IgD-negative memory B cell (primary cell): ENCODE data around the gene PRKCA. TPM values are rescaled to one million over a fixed set of nuclear protein-coding genes. Genes with fewer than 3 reads are reported as not detected.
"Not testable (repeated sequence)": the region's sequence is repeated elsewhere in the genome, so short reads cannot be mapped to it uniquely, and the experiment has no call there.

ENCODE experiments used
- H3K27ac Mint-ChIP-seq, 3 donors: one replicate each; pipeline ENCODE4 v1.8.0; 2020 to 2022; ENCODE audit warnings: mild to moderate bottlenecking in 3 of 3, mixed read lengths in 3 of 3, moderate library complexity in 1 of 3
- H3K27me3 Mint-ChIP-seq: one replicate; pipeline ENCODE4 v1.8.0; 2021; ENCODE audit warnings: mixed read lengths
- H3K36me3 Mint-ChIP-seq: one replicate; pipeline ENCODE4 v1.8.0; 2020; ENCODE audit warnings: mild to moderate bottlenecking, mixed read lengths
- H3K4me1 Mint-ChIP-seq, 3 donors: one replicate each; pipeline ENCODE4 v1.8.0; 2020 to 2022; ENCODE audit warnings: mixed read lengths in 3 of 3, mild to moderate bottlenecking in 1 of 3
- H3K4me3 Mint-ChIP-seq, 4 donors: one replicate each; pipeline ENCODE4 v1.8.0; 2020 to 2022; ENCODE audit warnings: mild to moderate bottlenecking in 4 of 4, mixed read lengths in 4 of 4, moderate library complexity in 3 of 4
- H3K9me3 Mint-ChIP-seq, 3 donors: one replicate each; pipeline ENCODE4 v1.8.0; 2020 to 2021; ENCODE audit warnings: mixed read lengths in 3 of 3, mild to moderate bottlenecking in 1 of 3
- polyA plus RNA-seq: library from polyadenylated mRNA; unstranded; fragments of 300-500 nt; fragmentation: Illumina TruSeq; gene quantifications from one replicate; pipeline ENCODE4 v1.2.3, GENCODE V29; 2021

The PRKCA gene
- polyA plus RNA-seq, 1 donor from 2014 or later, result 0.14 TPM

DNA sequence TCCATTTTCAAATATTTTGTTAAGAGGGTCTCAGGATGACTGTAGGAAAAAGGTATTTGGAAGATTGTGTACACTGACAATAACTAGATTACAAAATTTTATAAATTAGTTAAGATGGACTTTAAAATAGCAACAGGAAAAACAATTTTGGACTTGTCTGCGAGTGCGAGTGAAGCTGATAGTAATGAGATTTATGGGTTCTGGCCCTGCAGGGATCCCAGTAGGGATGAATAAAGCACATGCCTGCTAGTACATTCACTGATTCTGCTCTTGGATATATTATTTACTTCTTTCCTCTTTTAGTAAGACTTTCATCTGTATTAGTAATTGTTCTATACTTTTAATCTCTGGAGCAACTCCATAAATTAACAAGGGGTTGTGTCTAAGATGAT is 28.2 kb downstream of the PRKCA start:
- no peak overlapping the region for H3K27ac Mint-ChIP-seq
- H3K4me1 Mint-ChIP-seq, result peaks cover 0 to 3% (median 0%) of the 10 kb centered on the region in 3 donors
- H3K36me3 Mint-ChIP-seq, result no peaks in the 10 kb centered on the region
- H3K4me3 Mint-ChIP-seq, result no peak overlapping the region
- peaks cover 1% of the 10 kb centered on the region for H3K27me3 Mint-ChIP-seq
- H3K9me3 Mint-ChIP-seq, result peaks cover 0 to 3% (median 0%) of the 10 kb centered on the region in 3 donors

- H3K4me1 Mint-ChIP-seq, result peaks cover 0 to 3% (median 0%) of the 10 kb centered on the region in 3 donors
- peaks cover 0 to 3% (median 0%) of the 10 kb centered on the region in 3 donors for H3K9me3 Mint-ChIP-seq
- no peak overlapping the region for H3K4me3 Mint-ChIP-seq
- no peak overlapping the region for H3K27ac Mint-ChIP-seq
- peaks cover 1% of the 10 kb centered on the region for H3K27me3 Mint-ChIP-seq
- no peaks in the 10 kb centered on the region for H3K36me3 Mint-ChIP-seq
Observed at GRCh38 chr17:66331038-66331816, 28.8 kb downstream of the PRKCA start.

- H3K27ac Mint-ChIP-seq, result no peak overlapping the region
- H3K36me3 Mint-ChIP-seq, result no peaks in the 10 kb centered on the region
- no peaks in the 10 kb centered on the region for H3K4me1 Mint-ChIP-seq
- peaks cover 5% of the 10 kb centered on the region for H3K27me3 Mint-ChIP-seq
- no peaks in the 10 kb centered on the region for H3K9me3 Mint-ChIP-seq
- H3K4me3 Mint-ChIP-seq, result no peak overlapping the region
Observed at GRCh38 chr17:66335797-66336196, 33.4 kb downstream of the PRKCA start.

- H3K27ac Mint-ChIP-seq, result peak overlapping the region in 1 of 3 donors; percentile 23
- no peaks in the 10 kb centered on the region for H3K9me3 Mint-ChIP-seq
- no peaks in the 10 kb centered on the region for H3K36me3 Mint-ChIP-seq
- H3K4me3 Mint-ChIP-seq, result no peak overlapping the region
- peaks cover 6% of the 10 kb centered on the region for H3K27me3 Mint-ChIP-seq
- no peaks in the 10 kb centered on the region for H3K4me1 Mint-ChIP-seq
Observed at GRCh38 chr17:66337268-66337667, 34.9 kb downstream of the PRKCA start.

- no peaks in the 10 kb centered on the region for H3K4me1 Mint-ChIP-seq
- peaks cover 7% of the 10 kb centered on the region for H3K27me3 Mint-ChIP-seq
- no peaks in the 10 kb centered on the region for H3K9me3 Mint-ChIP-seq
- no peaks in the 10 kb centered on the region for H3K36me3 Mint-ChIP-seq
- no peak overlapping the region for H3K27ac Mint-ChIP-seq
- H3K4me3 Mint-ChIP-seq, result no peak overlapping the region
Observed at GRCh38 chr17:66337866-66338485, 35.6 kb downstream of the PRKCA start.

DNA sequence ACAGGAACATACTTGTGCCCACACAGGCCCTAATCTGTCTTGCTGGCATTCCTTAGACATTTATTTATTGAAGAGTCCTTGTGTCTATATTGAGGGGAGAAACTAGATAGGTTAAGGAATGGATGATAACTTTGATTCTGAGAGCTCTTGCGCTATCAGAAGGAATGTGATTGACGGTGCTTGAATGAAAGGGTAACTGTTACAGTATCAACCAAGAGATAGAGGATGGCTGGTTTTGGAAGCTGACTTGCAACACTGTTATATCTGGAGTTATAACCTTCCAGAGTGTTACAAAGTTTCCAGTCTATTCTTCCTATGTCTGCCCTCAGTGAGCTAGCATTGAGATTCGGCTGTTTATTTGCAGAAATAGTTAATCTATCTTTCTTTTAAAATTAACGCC is 36.5 kb downstream of the PRKCA start:
- Mint-ChIP-seq H3K4me3 (no peak overlapping the region), H3K27me3 (peaks cover 7% of the 10 kb centered on the region), H3K9me3 (no peaks in the 10 kb centered on the region), H3K36me3 (no peaks in the 10 kb centered on the region), H3K27ac (no peak overlapping the region), H3K4me1 (no peaks in the 10 kb centered on the region)

- Mint-ChIP-seq H3K4me1 (no peaks in the 10 kb centered on the region), H3K27me3 (peaks cover 7% of the 10 kb centered on the region), H3K9me3 (no peaks in the 10 kb centered on the region), H3K27ac (no peak overlapping the region), H3K4me3 (no peak overlapping the region), H3K36me3 (no peaks in the 10 kb centered on the region)
Observed at GRCh38 chr17:66339561-66339960, 37.1 kb downstream of the PRKCA start.

DNA sequence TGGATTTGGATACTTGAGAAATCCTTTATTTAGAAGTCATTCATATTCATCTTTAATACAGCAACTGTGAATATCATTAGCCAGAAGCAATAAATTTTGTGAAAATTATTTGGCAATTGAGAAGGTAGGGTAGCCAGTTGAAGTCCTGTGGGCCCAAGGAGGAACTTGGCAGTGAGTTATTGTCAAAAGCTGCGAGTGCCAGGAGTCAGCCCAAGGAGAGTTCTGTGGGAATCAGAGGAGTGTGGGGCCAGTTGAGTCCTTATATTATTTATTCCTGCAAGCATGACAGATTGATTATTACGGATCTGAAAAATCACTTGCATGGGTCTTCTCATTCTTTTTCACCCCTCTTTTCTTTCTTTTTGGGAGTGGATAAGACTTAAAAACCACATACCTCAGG is 38.3 kb downstream of the PRKCA start:
- Mint-ChIP-seq H3K4me1 (no peaks in the 10 kb centered on the region), H3K36me3 (no peaks in the 10 kb centered on the region), H3K9me3 (no peaks in the 10 kb centered on the region), H3K27me3 (peaks cover 7% of the 10 kb centered on the region), H3K27ac (no peak overlapping the region), H3K4me3 (no peak overlapping the region)

DNA sequence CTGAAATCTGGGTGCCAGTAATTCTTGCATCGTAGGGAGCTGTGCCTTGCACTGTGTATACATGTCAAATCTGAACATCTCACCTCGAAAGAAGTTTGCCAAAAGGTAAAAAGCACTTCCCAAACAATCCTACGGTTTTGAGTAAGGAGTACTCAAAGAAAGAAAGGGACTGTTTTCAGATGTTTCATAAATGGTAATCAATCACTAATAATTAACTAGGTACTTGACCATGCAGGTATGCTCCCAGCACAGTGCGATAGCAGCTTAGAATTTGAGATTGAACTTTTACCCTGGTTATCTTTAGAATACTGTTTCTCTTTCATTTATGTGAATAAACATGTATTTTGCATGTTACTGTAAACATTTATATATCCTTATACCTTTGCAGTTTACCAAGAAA is 39.0 kb downstream of the PRKCA start:
- no peak overlapping the region for H3K4me3 Mint-ChIP-seq

GRCh38 chr17:66342263-66342662 is 39.9 kb downstream of the PRKCA start:
- not testable (repeated sequence) for H3K4me3 Mint-ChIP-seq, H3K27me3 Mint-ChIP-seq, H3K4me1 Mint-ChIP-seq, H3K36me3 Mint-ChIP-seq, H3K9me3 Mint-ChIP-seq, H3K27ac Mint-ChIP-seq

More for the DNA sequence above, 39.0 kb downstream of the PRKCA start:
- H3K4me1 Mint-ChIP-seq, result no peaks in the 10 kb centered on the region
- peaks cover 7% of the 10 kb centered on the region for H3K27me3 Mint-ChIP-seq
- H3K9me3 Mint-ChIP-seq, result no peaks in the 10 kb centered on the region
- H3K27ac Mint-ChIP-seq, result no peak overlapping the region
- no peaks in the 10 kb centered on the region for H3K36me3 Mint-ChIP-seq

GRCh38 chr17:66343531-66344078 is 41.2 kb downstream of the PRKCA start:
- no peak overlapping the region for H3K27ac Mint-ChIP-seq
- H3K4me1 Mint-ChIP-seq, result no peaks in the 10 kb centered on the region
- peaks cover 4% of the 10 kb centered on the region for H3K27me3 Mint-ChIP-seq
- H3K9me3 Mint-ChIP-seq, result no peaks in the 10 kb centered on the region
- H3K4me3 Mint-ChIP-seq, result no peak overlapping the region
- H3K36me3 Mint-ChIP-seq, result no peaks in the 10 kb centered on the region

DNA sequence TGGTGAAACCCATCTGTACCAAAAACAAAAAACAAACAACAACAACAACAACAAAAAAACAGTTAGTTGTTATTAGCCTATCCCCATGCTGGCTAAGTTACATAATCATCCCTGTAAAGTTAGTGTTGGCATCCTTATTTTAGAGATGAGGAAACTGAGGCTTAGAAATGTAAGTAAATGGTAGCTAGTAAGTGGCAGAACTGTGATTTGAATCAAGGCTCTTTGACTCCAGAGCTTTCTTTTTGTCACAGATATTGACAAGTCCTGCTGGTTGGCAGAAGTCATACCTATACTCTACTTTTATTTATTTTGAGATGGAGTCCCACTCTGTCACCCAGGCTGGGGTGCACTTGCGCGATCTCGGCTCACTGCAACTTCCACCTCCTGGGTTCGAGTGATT is 42.1 kb downstream of the PRKCA start:
- H3K4me3 Mint-ChIP-seq, result no peak overlapping the region
- H3K36me3 Mint-ChIP-seq, result no peaks in the 10 kb centered on the region
- no peak overlapping the region for H3K27ac Mint-ChIP-seq
- no peaks in the 10 kb centered on the region for H3K9me3 Mint-ChIP-seq
- no peaks in the 10 kb centered on the region for H3K4me1 Mint-ChIP-seq
- H3K27me3 Mint-ChIP-seq, result peaks cover 4% of the 10 kb centered on the region

DNA sequence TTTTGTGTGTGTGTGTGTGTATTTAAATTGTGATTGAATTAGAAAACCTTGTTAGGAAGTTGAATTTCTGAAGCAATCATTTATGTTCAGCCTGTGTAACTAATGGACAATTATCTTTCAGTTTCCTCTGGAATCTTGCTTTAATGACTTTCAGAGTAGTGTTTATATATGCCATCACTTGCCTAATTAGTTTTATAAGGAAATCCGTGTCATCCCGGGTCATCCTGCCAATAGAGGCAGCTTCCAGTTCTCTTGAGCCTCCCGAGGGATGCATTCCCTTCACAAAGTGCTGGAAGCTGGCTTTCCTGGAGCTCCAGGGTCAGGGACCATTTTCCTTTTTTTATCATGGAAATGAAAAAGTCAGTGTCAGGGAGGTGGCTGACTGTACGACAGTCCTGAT is 42.9 kb downstream of the PRKCA start:
- H3K4me1 Mint-ChIP-seq, result no peaks in the 10 kb centered on the region
- H3K27ac Mint-ChIP-seq, result no peak overlapping the region

DNA sequence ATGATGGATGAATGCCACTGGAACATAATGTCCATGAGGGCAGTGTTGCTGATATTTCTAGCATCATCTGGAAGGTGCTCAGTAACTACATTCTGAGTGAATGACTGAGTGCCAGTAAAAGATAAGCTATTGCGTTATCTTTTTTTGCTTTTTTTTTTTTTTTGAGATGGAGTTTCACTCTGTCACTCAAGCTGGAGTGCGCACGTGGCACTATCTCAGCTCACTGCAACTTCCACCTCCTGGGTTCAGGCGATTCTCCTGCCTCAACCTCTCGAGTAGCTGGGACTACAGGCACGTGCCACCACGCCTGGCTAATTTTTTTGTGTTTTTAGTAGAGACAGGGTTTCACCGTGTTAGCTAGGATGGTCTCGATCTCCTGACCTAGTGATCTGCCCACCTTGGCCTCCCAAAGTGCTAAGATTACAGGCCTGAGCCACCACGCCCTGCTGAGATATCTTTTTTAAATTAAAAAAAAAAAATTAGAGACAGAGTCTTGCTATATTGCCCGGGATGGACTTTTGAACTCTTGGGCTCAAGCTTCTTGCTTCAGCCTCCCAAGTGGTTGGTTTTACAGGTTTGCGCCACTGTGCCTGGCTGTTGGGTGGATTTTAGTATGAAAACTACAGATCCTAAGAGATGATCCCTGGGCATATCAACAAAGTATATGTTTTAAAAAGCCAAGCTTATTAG is 43.7 kb downstream of the PRKCA start:
- H3K36me3 Mint-ChIP-seq, H3K9me3 Mint-ChIP-seq, H3K27me3 Mint-ChIP-seq, H3K27ac Mint-ChIP-seq, H3K4me3 Mint-ChIP-seq, H3K4me1 Mint-ChIP-seq: not testable (repeated sequence)

More for the DNA sequence above, 42.9 kb downstream of the PRKCA start:
- Mint-ChIP-seq H3K36me3 (no peaks in the 10 kb centered on the region), H3K4me3 (no peak overlapping the region), H3K9me3 (no peaks in the 10 kb centered on the region), H3K27me3 (peaks cover 2% of the 10 kb centered on the region)

GRCh38 chr17:66347661-66348514 is 45.5 kb downstream of the PRKCA start:
- Mint-ChIP-seq H3K27ac (no peak overlapping the region), H3K9me3 (no peaks in the 10 kb centered on the region), H3K4me1 (no peaks in the 10 kb centered on the region), H3K27me3 (no peaks in the 10 kb centered on the region), H3K4me3 (no peak overlapping the region), H3K36me3 (no peaks in the 10 kb centered on the region)
